CD14-positive monocyte (primary cell): ENCODE data around the gene LIF. TPM values are rescaled to one million over a fixed set of nuclear protein-coding genes. Genes with fewer than 3 reads are reported as not detected.

ENCODE experiments used
- DNase-seq, 3 donors: peaks; one replicate each; pipeline ENCODE4 v3.0.0-alpha.2; 2011 to 2022
- H2AFZ ChIP-seq: 2 replicates; pipeline ENCODE4 v1.6.0; 2012; ENCODE audit warnings: mild to moderate bottlenecking, low read depth, low read length, inconsistent platforms; ENCODE audit not compliant: insufficient read depth, poor library complexity, severe bottlenecking
- H3K27ac ChIP-seq, 2 donors: 1 replicate in 1 of 2; 2 replicates in 1 of 2; pipeline ENCODE4 v1.5.1; 2012 to 2013; ENCODE audit warnings: low read length in 2 of 2, control low read depth in 1 of 2, inconsistent platforms in 1 of 2, low read depth in 1 of 2, mild to moderate bottlenecking in 1 of 2
- H3K27me3 ChIP-seq, 2 donors: one replicate each; pipeline versions ENCODE4 v1.6.0 to v1.6.1; 2011 to 2013; ENCODE audit warnings: low read length in 2 of 2; ENCODE audit not compliant: control insufficient read depth in 2 of 2, insufficient read depth in 2 of 2
- H3K36me3 ChIP-seq, 2 donors: replicated peaks in 1 of 2; 1 replicate in 1 of 2; 2 replicates in 1 of 2; pipeline versions ENCODE4 v1.5.1 to v1.6.1; 2012 to 2013; ENCODE audit warnings: low read length in 2 of 2, control low read depth in 1 of 2, inconsistent platforms in 1 of 2, mild to moderate bottlenecking in 1 of 2; ENCODE audit not compliant: insufficient read depth in 2 of 2, control insufficient read depth in 1 of 2
- H3K4me1 ChIP-seq, 2 donors: 1 replicate in 1 of 2; 2 replicates in 1 of 2; pipeline versions ENCODE4 v1.5.1 to v1.6.1; 2012 to 2013; ENCODE audit warnings: low read length in 2 of 2, control low read depth in 1 of 2, inconsistent platforms in 1 of 2, mild to moderate bottlenecking in 1 of 2, moderate library complexity in 1 of 2; ENCODE audit not compliant: insufficient read depth in 2 of 2, control insufficient read depth in 1 of 2
- H3K4me2 ChIP-seq: replicated peaks from 2 replicates; pipeline ENCODE3; 2012; ENCODE audit warnings: low read length, moderate library complexity, mild to moderate bottlenecking; ENCODE audit not compliant: poor library complexity, severe bottlenecking; ENCODE audit errors: extremely low read depth
- H3K4me3 ChIP-seq, 3 experiments: fragments of 200-600 bp in 1 of 3; sonication (generic) in 1 of 3; replicated peaks in 1 of 3; 1 replicate in 2 of 3; 2 replicates in 1 of 3; pipeline ENCODE4 v1.5.1; 2011 to 2013; ENCODE audit warnings: low read length in 3 of 3, mild to moderate bottlenecking in 3 of 3, control low read depth in 2 of 3, low read depth in 2 of 3, inconsistent platforms in 1 of 3, moderate library complexity in 1 of 3
- H3K79me2 ChIP-seq: 2 replicates; pipeline ENCODE4 v1.6.0; 2012; ENCODE audit warnings: mild to moderate bottlenecking, control low read depth, inconsistent platforms, low read length, moderate library complexity; ENCODE audit not compliant: insufficient read depth
- H3K9ac ChIP-seq: 2 replicates; pipeline ENCODE4 v1.6.0; 2017; ENCODE audit warnings: low read length, mild to moderate bottlenecking; ENCODE audit not compliant: insufficient read depth, poor library complexity, severe bottlenecking
- H3K9me3 ChIP-seq, 2 donors: replicated peaks in 1 of 2; 1 replicate in 1 of 2; 2 replicates in 1 of 2; pipeline versions ENCODE4 v1.5.1 to v1.6.1; 2012 to 2013; ENCODE audit warnings: low read length in 2 of 2, control low read depth in 1 of 2; ENCODE audit not compliant: control insufficient read depth in 1 of 2, insufficient read depth in 1 of 2
- H4K20me1 ChIP-seq: 2 replicates; pipeline ENCODE4 v1.6.0; 2012; ENCODE audit warnings: mild to moderate bottlenecking, low read length, control low read depth, moderate library complexity; ENCODE audit not compliant: insufficient read depth
- H3K27ac Mint-ChIP-seq, 7 donors: one replicate each; pipeline ENCODE4 v1.8.0; 2020; ENCODE audit warnings: mild to moderate bottlenecking in 7 of 7, mixed read lengths in 7 of 7, moderate library complexity in 6 of 7, inconsistent platforms in 2 of 7
- H3K27me3 Mint-ChIP-seq, 3 donors: one replicate each; pipeline ENCODE4 v1.8.0; 2021 to 2022; ENCODE audit warnings: low read depth in 3 of 3, mild to moderate bottlenecking in 3 of 3, mixed read lengths in 3 of 3, moderate library complexity in 3 of 3, inconsistent platforms in 1 of 3
- H3K36me3 Mint-ChIP-seq, 2 donors: one replicate each; pipeline ENCODE4 v1.8.0; 2020; ENCODE audit warnings: mixed read lengths in 2 of 2, inconsistent platforms in 1 of 2, mild to moderate bottlenecking in 1 of 2
- H3K4me1 Mint-ChIP-seq: one replicate; pipeline ENCODE4 v1.8.0; 2020; ENCODE audit warnings: mild to moderate bottlenecking, mixed read lengths
- H3K4me3 Mint-ChIP-seq, 2 donors: one replicate each; pipeline ENCODE4 v1.8.0; 2020; ENCODE audit warnings: mild to moderate bottlenecking in 2 of 2, mixed read lengths in 2 of 2, moderate library complexity in 1 of 2
- H3K9me3 Mint-ChIP-seq, 7 donors: one replicate each; pipeline ENCODE4 v1.8.0; 2020 to 2022; ENCODE audit warnings: mixed read lengths in 7 of 7, mild to moderate bottlenecking in 6 of 7, moderate library complexity in 6 of 7, inconsistent platforms in 2 of 7
- WGBS: methylation state at CpG from one replicate; pipeline ENCODE4 v1.1.5; 2013; ENCODE audit warnings: missing lambda C conversion rate; ENCODE audit not compliant: insufficient coverage; 5-methylcytosine and 5-hydroxymethylcytosine counted together
- intact Hi-C, 2 donors: fragments of 100-400 bp; cut with micrococcal nuclease; formaldehyde crosslinking; loops; one replicate each; pipeline versions ENCODE4 v1.15.0 to v1.15.1; 2023
- polyA minus RNA-seq: library from RNA; depleted of rRNA, polyadenylated mRNA; stranded (reverse); fragments of >200 nt; gene quantifications from 2 replicates; pipeline ENCODE4 v1.2.3, GENCODE V29; 2012
- polyA plus RNA-seq, 3 donors: library from polyadenylated mRNA; depleted of rRNA in 1 of 3; unstranded in 2 of 3; stranded (reverse) in 1 of 3; fragments of 300-500 nt in 2 of 3; fragments of >200 nt in 1 of 3; fragmentation: Illumina TruSeq in 2 of 3; gene quantifications; 1 replicate in 2 of 3; 2 replicates in 1 of 3; pipeline ENCODE4 v1.2.3, GENCODE V29; 2012 to 2021
- total RNA-seq, 12 experiments: library from RNA in 1 of 12; stranded (reverse) in 1 of 12; fragments of 120-200 nt in 1 of 12; gene quantifications; one replicate each; pipeline ENCODE4 v1.2.4 and lab custom pipeline; 2013 to 2026; ENCODE audit warnings: mixed read lengths in 6 of 12, inconsistent platforms in 1 of 12
- TF ChIP-seq, protein P1 (sequence below): fragments of 200-600 bp; IDR thresholded peaks from one replicate; pipeline ENCODE4 v1.8.0; 2022; ENCODE audit warnings: antibody characterized with exemption, mild to moderate bottlenecking

Gene LIF
- total RNA-seq (2013) = not detected
- polyA plus RNA-seq (1 to 10 TPM in 1 of 3 donors, not detected in 2; 7.0 TPM), polyA minus RNA-seq (0.96 and 4.4 TPM in 2 replicates), total RNA-seq (lab: John Stamatoyannopoulos, UW) (2.7 to 41.4 (median 10.4) reads per million in 11 experiments)

DNA sequence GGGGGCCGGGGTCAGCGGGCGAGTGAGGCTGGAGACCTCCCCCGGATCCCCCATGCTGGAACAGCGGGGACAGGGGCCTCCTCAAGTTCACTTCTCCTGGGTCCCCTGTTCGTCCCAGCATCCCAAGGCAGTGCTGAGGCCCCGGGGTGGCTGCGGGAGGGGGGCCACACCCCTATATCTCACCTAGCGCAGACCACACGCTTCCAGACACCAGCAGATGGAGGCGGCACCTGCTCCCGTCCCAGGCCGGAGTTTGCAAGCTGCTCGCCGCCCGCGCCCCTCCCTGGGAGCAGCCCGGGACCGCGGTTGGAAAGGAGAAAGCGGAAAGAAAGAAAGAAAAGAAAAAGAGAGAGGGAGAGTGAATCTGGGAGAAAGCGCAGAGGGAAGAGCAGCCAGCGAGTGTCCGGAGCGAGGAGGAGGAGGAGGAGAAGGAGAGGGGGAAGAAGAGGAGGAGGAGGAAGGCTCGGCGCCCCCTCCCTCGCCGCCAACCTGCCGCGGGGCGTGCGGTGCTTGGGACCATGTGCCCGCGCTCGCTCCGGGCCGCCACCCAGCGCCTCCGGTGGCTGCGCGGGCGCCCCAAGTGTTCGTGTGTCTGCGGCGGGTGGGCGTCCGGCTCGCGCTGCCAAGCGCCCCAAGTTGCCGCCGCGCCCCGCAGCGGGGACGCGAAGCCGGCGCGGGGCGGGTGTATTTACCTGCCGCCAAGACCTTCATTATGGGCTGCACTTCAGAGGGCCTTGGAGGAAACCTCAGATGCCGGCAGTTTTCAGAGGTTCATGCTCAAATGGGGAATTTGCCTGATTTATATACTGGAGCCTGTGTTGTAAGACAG is at the start of gene LIF:
TSS of gene LIF (minus strand) at position 775 of the 829 bp plus-strand sequence. CDS start at position 711, 64 bp downstream.
- Histone ChIP-seq H3K27me3 (peaks cover 13 to 45% of the 10 kb centered on the region in 2 donors), H3K9ac (peak within 1 kb of the TSS; percentile 9), H3K4me2 (peak within 1 kb of the TSS; percentile 67), H3K36me3 (no peaks in the 10 kb centered on the region), H3K27ac (no peak within 1 kb of the TSS), H3K79me2 (no peaks in the 10 kb centered on the region), H3K4me1 (peaks cover 15 to 20% of the 10 kb centered on the region in 2 donors), H3K9me3 (peaks cover 0 to 5% of the 10 kb centered on the region in 2 donors), H4K20me1 (no peaks in the 10 kb centered on the region), H2AFZ (peak within 1 kb of the TSS; percentile 71), H3K4me3 (peak within 1 kb of the TSS in 1 of 3 experiments; percentile 53)
- TF ChIP-seq, protein P1, sequence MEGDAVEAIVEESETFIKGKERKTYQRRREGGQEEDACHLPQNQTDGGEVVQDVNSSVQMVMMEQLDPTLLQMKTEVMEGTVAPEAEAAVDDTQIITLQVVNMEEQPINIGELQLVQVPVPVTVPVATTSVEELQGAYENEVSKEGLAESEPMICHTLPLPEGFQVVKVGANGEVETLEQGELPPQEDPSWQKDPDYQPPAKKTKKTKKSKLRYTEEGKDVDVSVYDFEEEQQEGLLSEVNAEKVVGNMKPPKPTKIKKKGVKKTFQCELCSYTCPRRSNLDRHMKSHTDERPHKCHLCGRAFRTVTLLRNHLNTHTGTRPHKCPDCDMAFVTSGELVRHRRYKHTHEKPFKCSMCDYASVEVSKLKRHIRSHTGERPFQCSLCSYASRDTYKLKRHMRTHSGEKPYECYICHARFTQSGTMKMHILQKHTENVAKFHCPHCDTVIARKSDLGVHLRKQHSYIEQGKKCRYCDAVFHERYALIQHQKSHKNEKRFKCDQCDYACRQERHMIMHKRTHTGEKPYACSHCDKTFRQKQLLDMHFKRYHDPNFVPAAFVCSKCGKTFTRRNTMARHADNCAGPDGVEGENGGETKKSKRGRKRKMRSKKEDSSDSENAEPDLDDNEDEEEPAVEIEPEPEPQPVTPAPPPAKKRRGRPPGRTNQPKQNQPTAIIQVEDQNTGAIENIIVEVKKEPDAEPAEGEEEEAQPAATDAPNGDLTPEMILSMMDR = peak; percentile 12
- peak in 2 of 3 donors; percentile 37 to 73 for DNase-seq
- Mint-ChIP-seq H3K36me3 (peaks cover 0 to 2% of the 10 kb centered on the region in 2 donors), H3K4me1 (peaks cover 28% of the 10 kb centered on the region), H3K9me3 (peaks cover 0 to 5% (median 0%) of the 10 kb centered on the region in 7 donors), H3K4me3 (peak within 1 kb of the TSS; percentile 75 to 90), H3K27ac (peak within 1 kb of the TSS in 3 of 7 donors; percentile 5 to 68 (median 46)), H3K27me3 (peaks cover 47 to 62% (median 51%) of the 10 kb centered on the region in 3 donors)
- 2% methylated on average over 50 of the region's 64 CpGs for WGBS
- intact Hi-C loops = loop anchor here in 1 of 2 donors (10.0 kb wide), 1 partner anchor 211 kb away; no protein-coding TSS in a partner anchor

- 94% methylated on average over 3 of the region's 4 CpGs for WGBS
- Mint-ChIP-seq H3K27me3 (peaks cover 0 to 2% (median under 1%) of the 10 kb centered on the region in 3 donors), H3K27ac (no peak overlapping the region), H3K9me3 (no peaks in the 10 kb centered on the region), H3K4me3 (no peak overlapping the region), H3K4me1 (peaks cover 11% of the 10 kb centered on the region), H3K36me3 (peaks cover 91 to 99% of the 10 kb centered on the region in 2 donors)
- Histone ChIP-seq H3K36me3 (peaks cover 77 to 100% of the 10 kb centered on the region in 2 donors), H3K9me3 (no peaks in the 10 kb centered on the region), H3K27me3 (no peaks in the 10 kb centered on the region), H2AFZ (no peak overlapping the region), H3K27ac (no peak overlapping the region), H3K4me1 (peaks cover 5% of the 10 kb centered on the region in 2 donors), H3K4me3 (no peak overlapping the region), H3K4me2 (no peak overlapping the region), H3K9ac (no peak overlapping the region), H4K20me1 (peaks cover 44% of the 10 kb centered on the region), H3K79me2 (no peaks in the 10 kb centered on the region)
- no peak for DNase-seq
- TF ChIP-seq, protein P1 = no peak
- intact Hi-C loops = no loop called here
Measured at GRCh38 chr22:30296324-30296723, 49.8 kb upstream of the LIF start.
